Measurements from ENCODE around the gene RBM27. TPM values are rescaled to one million over a fixed set of nuclear protein-coding genes. Genes with fewer than 3 reads are reported as not detected.

The RBM27 gene
- total RNA-seq, 1 donor from 2014 or later: 32.4 TPM

- H3K4me3 ChIP-seq: no peak overlapping the region
- no peak for DNase-seq (ENCODE audit: extremely low spot score in 2 of 2)
- H3K27ac ChIP-seq: no peak overlapping the region
- no peaks in the 10 kb centered on the region for H3K9me3 ChIP-seq
- H3K4me1 ChIP-seq: peaks cover 13% of the 10 kb centered on the region
- TF ChIP-seq POLR2AphosphoS5 (IDR thresholded peaks at IDR 0.05; ENCODE audit: insufficient read depth in 1 of 2, low read depth in 1 of 2) (no peak), POLR2A (IDR thresholded peaks at IDR 0.05) (no peak)
- intact Hi-C loops (cut with DNase I): no loop called here
- no peaks in the 10 kb centered on the region for H3K27me3 ChIP-seq
- H3K36me3 ChIP-seq: peaks cover 0 to 13% of the 10 kb centered on the region in 2 donors
Measured at GRCh38 chr5:146218168-146218567, 14.8 kb downstream of the RBM27 start.

- intact Hi-C loops (cut with DNase I): no loop called here
- TF ChIP-seq, protein P1, sequence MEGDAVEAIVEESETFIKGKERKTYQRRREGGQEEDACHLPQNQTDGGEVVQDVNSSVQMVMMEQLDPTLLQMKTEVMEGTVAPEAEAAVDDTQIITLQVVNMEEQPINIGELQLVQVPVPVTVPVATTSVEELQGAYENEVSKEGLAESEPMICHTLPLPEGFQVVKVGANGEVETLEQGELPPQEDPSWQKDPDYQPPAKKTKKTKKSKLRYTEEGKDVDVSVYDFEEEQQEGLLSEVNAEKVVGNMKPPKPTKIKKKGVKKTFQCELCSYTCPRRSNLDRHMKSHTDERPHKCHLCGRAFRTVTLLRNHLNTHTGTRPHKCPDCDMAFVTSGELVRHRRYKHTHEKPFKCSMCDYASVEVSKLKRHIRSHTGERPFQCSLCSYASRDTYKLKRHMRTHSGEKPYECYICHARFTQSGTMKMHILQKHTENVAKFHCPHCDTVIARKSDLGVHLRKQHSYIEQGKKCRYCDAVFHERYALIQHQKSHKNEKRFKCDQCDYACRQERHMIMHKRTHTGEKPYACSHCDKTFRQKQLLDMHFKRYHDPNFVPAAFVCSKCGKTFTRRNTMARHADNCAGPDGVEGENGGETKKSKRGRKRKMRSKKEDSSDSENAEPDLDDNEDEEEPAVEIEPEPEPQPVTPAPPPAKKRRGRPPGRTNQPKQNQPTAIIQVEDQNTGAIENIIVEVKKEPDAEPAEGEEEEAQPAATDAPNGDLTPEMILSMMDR (IDR thresholded peaks at IDR 0.05): no peak
- TF ChIP-seq POLR2AphosphoS5 (IDR thresholded peaks at IDR 0.05; ENCODE audit: insufficient read depth in 1 of 2, low read depth in 1 of 2) (no peak), POLR2A (IDR thresholded peaks at IDR 0.05) (no peak)
Measured at GRCh38 chr5:146219243-146219642, 15.8 kb downstream of the RBM27 start.

DNA sequence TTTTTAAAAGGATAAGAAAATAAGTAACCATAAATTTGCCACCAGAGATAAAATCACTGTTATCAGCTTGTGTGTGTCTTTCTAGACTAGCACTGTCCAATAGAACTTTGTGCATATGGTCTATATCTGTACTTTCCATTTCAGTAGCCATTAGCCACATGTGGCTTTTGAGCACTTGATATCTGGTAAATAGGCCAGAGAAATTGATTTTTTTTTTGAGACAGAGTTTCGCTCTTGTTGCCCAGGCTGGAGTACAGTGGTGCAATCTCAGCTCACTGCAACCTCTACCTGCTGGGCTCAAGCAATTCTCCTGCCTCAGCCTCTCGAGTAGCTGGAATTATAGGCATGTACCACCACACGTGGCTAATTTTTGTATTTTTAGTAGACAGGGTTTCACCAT lies 17.8 kb downstream of the RBM27 start:
- no peak overlapping the region for H3K27ac ChIP-seq
- TF ChIP-seq POLR2A (IDR thresholded peaks at IDR 0.05): no peak
- no peak for TF ChIP-seq POLR2AphosphoS5 (IDR thresholded peaks at IDR 0.05; ENCODE audit: insufficient read depth in 1 of 2, low read depth in 1 of 2)
- H3K36me3 ChIP-seq: peaks cover 0 to 13% of the 10 kb centered on the region in 2 donors
- no peaks in the 10 kb centered on the region for H3K4me1 ChIP-seq
- H3K4me3 ChIP-seq: no peak overlapping the region
- H3K9me3 ChIP-seq: no peaks in the 10 kb centered on the region
- DNase-seq (ENCODE audit: extremely low spot score in 2 of 2): no peak
- intact Hi-C loops (cut with DNase I): no loop called here
- H3K27me3 ChIP-seq: no peaks in the 10 kb centered on the region

More at GRCh38 chr5:146219243-146219642, 15.8 kb downstream of the RBM27 start:
- peaks cover 2% of the 10 kb centered on the region for H3K4me1 ChIP-seq
- no peak for DNase-seq (ENCODE audit: extremely low spot score in 2 of 2)
- H3K36me3 ChIP-seq: peaks cover 0 to 13% of the 10 kb centered on the region in 2 donors
- H3K4me3 ChIP-seq: no peak overlapping the region
- no peaks in the 10 kb centered on the region for H3K27me3 ChIP-seq
- no peak overlapping the region for H3K27ac ChIP-seq
- no peaks in the 10 kb centered on the region for H3K9me3 ChIP-seq

- Histone ChIP-seq H3K9me3 (no peaks in the 10 kb centered on the region), H3K4me1 (no peaks in the 10 kb centered on the region), H3K4me3 (no peak overlapping the region), H3K27ac (no peak overlapping the region), H3K36me3 (peaks cover 0 to 20% of the 10 kb centered on the region in 2 donors), H3K27me3 (no peaks in the 10 kb centered on the region)
- no peak for DNase-seq (ENCODE audit: extremely low spot score in 2 of 2)
- intact Hi-C loops (cut with DNase I): no loop called here
- TF ChIP-seq, protein P1 (IDR thresholded peaks at IDR 0.05): no peak
- TF ChIP-seq POLR2A (IDR thresholded peaks at IDR 0.05) (no peak), POLR2AphosphoS5 (IDR thresholded peaks at IDR 0.05; ENCODE audit: insufficient read depth in 1 of 2, low read depth in 1 of 2) (no peak)
Measured at GRCh38 chr5:146222005-146222404, 18.6 kb downstream of the RBM27 start.

DNA sequence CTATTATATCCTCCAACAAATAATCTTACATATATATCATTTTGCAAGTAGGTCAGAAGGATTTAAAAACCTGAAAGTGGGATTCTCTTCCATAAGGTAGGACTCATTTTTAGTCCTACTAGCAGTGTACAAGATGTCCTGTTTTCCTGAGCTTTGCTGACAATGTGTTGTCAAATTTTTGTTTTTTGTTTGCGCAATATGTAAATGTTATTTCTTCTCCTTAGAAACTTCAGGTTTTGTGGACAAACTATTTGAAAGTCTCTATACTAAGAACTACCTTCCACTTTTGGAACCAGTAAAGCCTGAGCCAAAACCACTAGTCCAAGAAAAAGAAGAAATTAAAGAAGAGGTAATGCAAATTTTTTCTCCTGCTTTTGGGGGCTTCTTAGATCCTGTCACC lies 19.8 kb downstream of the RBM27 start:
- intact Hi-C loops (cut with DNase I): no loop called here
- H3K27ac ChIP-seq: no peak overlapping the region
- no peaks in the 10 kb centered on the region for H3K4me1 ChIP-seq
- no peaks in the 10 kb centered on the region for H3K27me3 ChIP-seq
- H3K36me3 ChIP-seq: peaks cover 0 to 23% of the 10 kb centered on the region in 2 donors
- H3K4me3 ChIP-seq: no peak overlapping the region
- TF ChIP-seq POLR2AphosphoS5 (IDR thresholded peaks at IDR 0.05; ENCODE audit: insufficient read depth in 1 of 2, low read depth in 1 of 2): no peak
- TF ChIP-seq, protein P1 (IDR thresholded peaks at IDR 0.05): no peak
- no peak for TF ChIP-seq POLR2A (IDR thresholded peaks at IDR 0.05)
- DNase-seq (ENCODE audit: extremely low spot score in 2 of 2): no peak
- H3K9me3 ChIP-seq: no peaks in the 10 kb centered on the region

DNA sequence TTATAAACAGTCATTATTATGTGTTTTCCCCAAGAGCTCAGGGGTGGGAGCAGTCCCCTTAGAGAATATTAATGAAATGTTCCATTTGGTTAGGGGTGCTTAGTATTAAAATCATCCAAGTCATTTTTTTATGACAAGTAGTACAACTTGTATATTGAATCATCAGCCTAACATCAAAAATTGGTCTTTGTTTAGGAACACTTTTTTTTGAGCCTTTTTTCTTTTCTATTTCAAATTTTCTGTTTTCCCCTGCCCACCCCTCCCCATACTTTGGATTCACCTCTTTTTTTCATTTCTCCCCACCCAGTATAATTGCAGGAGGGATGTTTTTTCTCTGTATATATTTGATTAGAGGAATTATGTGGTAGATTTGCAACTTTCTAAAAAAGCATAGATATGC lies 25.8 kb downstream of the RBM27 start:
- H3K27ac ChIP-seq: no peak overlapping the region
- TF ChIP-seq POLR2A (IDR thresholded peaks at IDR 0.05) (no peak), POLR2AphosphoS5 (IDR thresholded peaks at IDR 0.05; ENCODE audit: insufficient read depth in 1 of 2, low read depth in 1 of 2) (no peak)
- TF ChIP-seq, protein P1 (IDR thresholded peaks at IDR 0.05): no peak
- intact Hi-C loops (cut with DNase I): no loop called here
- H3K27me3 ChIP-seq: no peaks in the 10 kb centered on the region
- H3K4me1 ChIP-seq: no peaks in the 10 kb centered on the region
- H3K4me3 ChIP-seq: no peak overlapping the region
- no peaks in the 10 kb centered on the region for H3K9me3 ChIP-seq
- peaks cover 0 to 61% of the 10 kb centered on the region in 2 donors for H3K36me3 ChIP-seq
- DNase-seq (ENCODE audit: extremely low spot score in 2 of 2): no peak
